H1 (cell line): Measurements from ENCODE around the gene RPP25L.

ENCODE experiments used
- BRCA1 ChIP-seq: IDR thresholded peaks from 2 replicates; pipeline ENCODE4 v1.6.1; 2012; ENCODE audit warnings: low read depth, low read length, improper control_type of control experiment
- CHD2 ChIP-seq: IDR thresholded peaks from 2 replicates; pipeline ENCODE4 v1.6.1; 2012; ENCODE audit warnings: low read length, improper control_type of control experiment
- CREB1 ChIP-seq: IDR thresholded peaks from 2 replicates; pipeline ENCODE4 v1.6.1; 2012; ENCODE audit warnings: inconsistent platforms
- EP300 ChIP-seq, 2 experiments: IDR thresholded peaks; 1 replicate in 1 of 2; 2 replicates in 1 of 2; pipeline ENCODE4 v1.6.1; 2011 to 2012; ENCODE audit warnings: low read depth in 2 of 2, low read length in 2 of 2, mild to moderate bottlenecking in 2 of 2, borderline replicate concordance in 1 of 2, inconsistent platforms in 1 of 2, moderate library complexity in 1 of 2
- POLR2A ChIP-seq, 2 experiments: IDR thresholded peaks; 1 replicate in 1 of 2; 2 replicates in 1 of 2; pipeline ENCODE4 v1.6.1; 2011; ENCODE audit warnings: low read depth in 2 of 2, low read length in 2 of 2, mild to moderate bottlenecking in 2 of 2; ENCODE audit errors: control extremely low read depth in 1 of 2
- POLR2AphosphoS5 ChIP-seq: IDR thresholded peaks from 2 replicates; pipeline ENCODE4 v1.6.1; 2011; ENCODE audit warnings: low read depth, low read length
- SAP30 ChIP-seq: fragments of 300-600 bp; sonication (generic); IDR thresholded peaks from 2 replicates; pipeline ENCODE4 v1.7.1; 2012; ENCODE audit warnings: low read length, moderate library complexity, mild to moderate bottlenecking, inconsistent platforms; ENCODE audit not compliant: insufficient read depth, insufficient replicate concordance
- TF ChIP-seq, protein P1 (sequence below), 3 experiments: IDR thresholded peaks; 1 replicate in 2 of 3; 2 replicates in 1 of 3; pipeline versions ENCODE4 v1.5.1 to v1.6.1; 2011; ENCODE audit warnings: low read length in 3 of 3, mild to moderate bottlenecking in 3 of 3, inconsistent platforms in 2 of 3, low read depth in 1 of 3, moderate library complexity in 1 of 3; ENCODE audit not compliant: insufficient read depth in 1 of 3; ENCODE audit errors: control extremely low read depth in 1 of 3

DNA sequence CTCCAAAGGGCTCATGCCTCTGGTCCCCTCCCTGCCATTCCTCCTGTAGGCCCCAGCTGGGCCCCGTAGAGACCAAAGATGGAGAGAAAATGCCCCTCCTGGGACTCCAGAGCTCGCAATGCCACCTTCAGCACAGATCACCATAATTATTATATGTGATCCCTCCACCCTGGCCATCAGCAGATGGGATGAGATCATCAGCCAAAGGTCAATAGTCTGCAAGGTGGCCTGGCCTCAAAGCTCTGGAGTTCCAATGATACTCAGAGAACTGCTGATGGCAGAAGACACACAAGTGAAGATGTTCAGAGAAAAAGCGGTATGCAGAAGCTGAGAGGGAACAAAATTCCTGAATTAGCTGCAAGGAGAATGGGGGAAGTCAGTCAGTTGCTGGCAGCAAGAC, 5.0 kb downstream of the RPP25L start:
- TF ChIP-seq, protein P1, sequence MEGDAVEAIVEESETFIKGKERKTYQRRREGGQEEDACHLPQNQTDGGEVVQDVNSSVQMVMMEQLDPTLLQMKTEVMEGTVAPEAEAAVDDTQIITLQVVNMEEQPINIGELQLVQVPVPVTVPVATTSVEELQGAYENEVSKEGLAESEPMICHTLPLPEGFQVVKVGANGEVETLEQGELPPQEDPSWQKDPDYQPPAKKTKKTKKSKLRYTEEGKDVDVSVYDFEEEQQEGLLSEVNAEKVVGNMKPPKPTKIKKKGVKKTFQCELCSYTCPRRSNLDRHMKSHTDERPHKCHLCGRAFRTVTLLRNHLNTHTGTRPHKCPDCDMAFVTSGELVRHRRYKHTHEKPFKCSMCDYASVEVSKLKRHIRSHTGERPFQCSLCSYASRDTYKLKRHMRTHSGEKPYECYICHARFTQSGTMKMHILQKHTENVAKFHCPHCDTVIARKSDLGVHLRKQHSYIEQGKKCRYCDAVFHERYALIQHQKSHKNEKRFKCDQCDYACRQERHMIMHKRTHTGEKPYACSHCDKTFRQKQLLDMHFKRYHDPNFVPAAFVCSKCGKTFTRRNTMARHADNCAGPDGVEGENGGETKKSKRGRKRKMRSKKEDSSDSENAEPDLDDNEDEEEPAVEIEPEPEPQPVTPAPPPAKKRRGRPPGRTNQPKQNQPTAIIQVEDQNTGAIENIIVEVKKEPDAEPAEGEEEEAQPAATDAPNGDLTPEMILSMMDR (IDR thresholded peaks at IDR 0.05; ENCODE audit: control extremely low read depth in 1 of 3, insufficient read depth in 1 of 3, low read depth in 1 of 3, low read length in 3 of 3): no peak
- TF ChIP-seq BRCA1 (no peak), POLR2A (IDR thresholded peaks at IDR 0.05; ENCODE audit: control extremely low read depth in 1 of 2, low read depth in 2 of 2, low read length in 2 of 2) (no peak), POLR2AphosphoS5 (no peak), CHD2 (no peak), SAP30 (no peak), CREB1 (no peak), EP300 (IDR thresholded peaks at IDR 0.05; ENCODE audit: borderline replicate concordance in 1 of 2, low read depth in 2 of 2, low read length in 2 of 2) (no peak)
